Measurements from ENCODE around the gene CTRL.

- no peak for TF ChIP-seq CHD2 (IDR thresholded peaks at IDR 0.05; ENCODE audit: low read length, partially characterized antibody)
- TF ChIP-seq FOSL2 (IDR thresholded peaks at IDR 0.05; ENCODE audit: borderline replicate concordance, low read depth): no peak; the same call in 1 of the 2 replicates
- no peak for TF ChIP-seq SMC3 (IDR thresholded peaks at IDR 0.05; ENCODE audit: low read depth, low read length)
- no peak for TF ChIP-seq CTCF (IDR thresholded peaks at IDR 0.05)
- no peak for TF ChIP-seq YY1 (IDR thresholded peaks at IDR 0.05; ENCODE audit: low read depth)
Observed at GRCh38 chr16:67959536-67960329, 28.1 kb upstream of the CTRL start.

Measured in SK-N-SH (cell line).